Measurements from ENCODE around the gene EPHB1. TPM values are rescaled to one million over a fixed set of nuclear protein-coding genes. Genes with fewer than 3 reads are reported as not detected.

The EPHB1 gene
- total RNA-seq, 1 donor, result 0.36 TPM

DNA sequence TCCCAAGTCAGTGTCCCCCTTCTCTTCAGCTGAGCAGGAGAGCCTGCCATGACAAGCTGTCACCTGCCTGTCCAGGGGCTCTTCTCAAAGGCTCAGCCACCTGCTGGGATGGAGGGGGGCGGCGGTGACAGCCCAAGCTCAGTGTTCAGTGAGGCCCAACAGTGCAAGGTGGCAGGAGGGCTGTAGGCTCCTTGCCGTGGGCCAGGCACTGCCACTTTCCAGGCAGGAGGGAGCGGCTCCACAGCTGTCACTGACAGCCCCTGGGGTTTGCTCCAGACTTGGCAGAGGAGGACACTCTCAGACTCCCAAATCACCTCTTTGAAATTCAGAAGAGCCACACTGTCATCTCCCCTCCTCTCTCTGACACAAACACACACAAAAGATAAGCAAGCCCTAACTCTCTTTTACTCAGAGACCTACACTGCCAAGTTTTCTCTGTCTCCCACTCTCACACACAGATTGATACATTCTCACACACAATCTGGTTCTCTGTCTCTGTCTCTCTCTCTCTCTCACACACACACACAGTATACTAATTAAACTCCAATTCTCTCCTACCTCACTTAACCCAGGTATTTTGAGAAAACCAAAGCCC, 443.3 kb downstream of the EPHB1 start:
- H4K20me1 ChIP-seq (ENCODE audit: insufficient read depth, low read length), result no peaks in the 10 kb centered on the region
- no peaks in the 10 kb centered on the region for H3K36me3 ChIP-seq (ENCODE audit: insufficient read depth, low read length)
- H2AFZ ChIP-seq (ENCODE audit: low read length), result no peak overlapping the region
- H3K4me2 ChIP-seq (ENCODE audit: insufficient read depth, low read length), result no peak overlapping the region
- no peaks in the 10 kb centered on the region for H3K9me3 ChIP-seq (ENCODE audit: low read depth, low read length)
- no peak for TF ChIP-seq CTCF (IDR thresholded peaks at IDR 0.05; ENCODE audit: extremely low read depth, low read depth, low read length)
- H3K27ac ChIP-seq (ENCODE audit: low read depth, low read length), result no peak overlapping the region
- DNase-seq (ENCODE audit: insufficient read length, low spot score, missing footprints), result no peak
- no peaks in the 10 kb centered on the region for H3K27me3 ChIP-seq (ENCODE audit: insufficient read depth, low read length)
- no peak overlapping the region for H3K4me3 ChIP-seq (ENCODE audit: insufficient read depth, low read length)
- H3K4me1 ChIP-seq (ENCODE audit: insufficient read depth, low read length), result no peaks in the 10 kb centered on the region
- H3K79me2 ChIP-seq (ENCODE audit: insufficient read depth, low read length), result no peaks in the 10 kb centered on the region

- Histone ChIP-seq H4K20me1 (ENCODE audit: insufficient read depth, low read length) (no peaks in the 10 kb centered on the region), H3K79me2 (ENCODE audit: insufficient read depth, low read length) (no peaks in the 10 kb centered on the region), H2AFZ (ENCODE audit: low read length) (no peak overlapping the region), H3K9me3 (ENCODE audit: low read depth, low read length) (no peaks in the 10 kb centered on the region), H3K27me3 (ENCODE audit: insufficient read depth, low read length) (no peaks in the 10 kb centered on the region), H3K36me3 (ENCODE audit: insufficient read depth, low read length) (no peaks in the 10 kb centered on the region), H3K4me2 (ENCODE audit: insufficient read depth, low read length) (no peak overlapping the region), H3K4me1 (ENCODE audit: insufficient read depth, low read length) (no peaks in the 10 kb centered on the region), H3K4me3 (ENCODE audit: insufficient read depth, low read length) (no peak overlapping the region), H3K27ac (ENCODE audit: low read depth, low read length) (no peak overlapping the region)
- DNase-seq (ENCODE audit: insufficient read length, low spot score, missing footprints), result no peak
- no peak for TF ChIP-seq CTCF (IDR thresholded peaks at IDR 0.05; ENCODE audit: extremely low read depth, low read depth, low read length)
Measured at GRCh38 chr3:135238871-135239614, 444.0 kb downstream of the EPHB1 start.

GRCh38 chr3:135239615-135239884, 444.5 kb downstream of the EPHB1 start:
- H4K20me1 ChIP-seq (ENCODE audit: insufficient read depth, low read length), result no peaks in the 10 kb centered on the region
- no peak for DNase-seq (ENCODE audit: insufficient read length, low spot score, missing footprints)
- no peak overlapping the region for H3K4me3 ChIP-seq (ENCODE audit: insufficient read depth, low read length)
- H3K79me2 ChIP-seq (ENCODE audit: insufficient read depth, low read length), result no peaks in the 10 kb centered on the region
- H3K9me3 ChIP-seq (ENCODE audit: low read depth, low read length), result no peaks in the 10 kb centered on the region
- H3K4me2 ChIP-seq (ENCODE audit: insufficient read depth, low read length), result no peak overlapping the region
- no peaks in the 10 kb centered on the region for H3K4me1 ChIP-seq (ENCODE audit: insufficient read depth, low read length)
- no peaks in the 10 kb centered on the region for H3K36me3 ChIP-seq (ENCODE audit: insufficient read depth, low read length)
- no peak overlapping the region for H2AFZ ChIP-seq (ENCODE audit: low read length)
- H3K27me3 ChIP-seq (ENCODE audit: insufficient read depth, low read length), result no peaks in the 10 kb centered on the region
- no peak overlapping the region for H3K27ac ChIP-seq (ENCODE audit: low read depth, low read length)
- TF ChIP-seq CTCF (IDR thresholded peaks at IDR 0.05; ENCODE audit: extremely low read depth, low read depth, low read length), result no peak

GRCh38 chr3:135240426-135240825, 445.4 kb downstream of the EPHB1 start:
- Histone ChIP-seq H3K79me2 (ENCODE audit: insufficient read depth, low read length) (no peaks in the 10 kb centered on the region), H3K9me3 (ENCODE audit: low read depth, low read length) (no peaks in the 10 kb centered on the region), H2AFZ (ENCODE audit: low read length) (no peak overlapping the region), H4K20me1 (ENCODE audit: insufficient read depth, low read length) (no peaks in the 10 kb centered on the region), H3K4me2 (ENCODE audit: insufficient read depth, low read length) (no peak overlapping the region), H3K36me3 (ENCODE audit: insufficient read depth, low read length) (no peaks in the 10 kb centered on the region), H3K4me3 (ENCODE audit: insufficient read depth, low read length) (no peak overlapping the region), H3K27me3 (ENCODE audit: insufficient read depth, low read length) (no peaks in the 10 kb centered on the region), H3K27ac (ENCODE audit: low read depth, low read length) (no peak overlapping the region), H3K4me1 (ENCODE audit: insufficient read depth, low read length) (no peaks in the 10 kb centered on the region)
- peak; percentile 62 for DNase-seq (ENCODE audit: insufficient read length, low spot score, missing footprints)
- no peak for TF ChIP-seq CTCF (IDR thresholded peaks at IDR 0.05; ENCODE audit: extremely low read depth, low read depth, low read length)

Data from osteoblast (primary cell).